ENCODE measurements around the gene GYPA.
"Not testable (repeated sequence)": the region's sequence is repeated elsewhere in the genome, so short reads cannot be mapped to it uniquely, and the experiment has no call there.

- not testable (repeated sequence) for TF ChIP-seq RFX5 (IDR thresholded peaks at IDR 0.05); RAD21 (conservative IDR thresholded peaks at IDR 0.05 in 1 of 2, IDR thresholded peaks at IDR 0.05 in 1 of 2); CTCF (IDR thresholded peaks at IDR 0.05); RARB (CRISPR knock-in tag; IDR thresholded peaks at IDR 0.05); POLR2A (IDR thresholded peaks at IDR 0.05; ENCODE audit: low read length); BCL3 (IDR thresholded peaks at IDR 0.05); ZFP36 (IDR thresholded peaks at IDR 0.05; ENCODE audit: borderline replicate concordance, partially characterized antibody)
Observed at GRCh38 chr4:144138239-144138638, 2.3 kb downstream of the GYPA start.

All from A549 (cell line).